ENCODE measurements around the gene PPM1N. TPM values are rescaled to one million over a fixed set of nuclear protein-coding genes. Genes with fewer than 3 reads are reported as not detected.

Gene PPM1N
- total and polyA plus RNA-seq, 5 experiments from 2014 or later = 7.2 to 15.6 (median 8.7) TPM

- H3K4me1 Mint-ChIP-seq = peaks cover 38 to 86% (median 51%) of the 10 kb centered on the region in 4 donors
- POLR2A ChIA-PET = no interaction called here
- DNase-seq = peak in 3 of 10 donors; percentile 19 to 77 (median 24)
- H3K9me3 Mint-ChIP-seq = no peaks in the 10 kb centered on the region
- H3K27ac Mint-ChIP-seq = peak overlapping the region in 7 of 10 donors; percentile 19 to 100 (median 63)
- H3K27me3 Mint-ChIP-seq = peaks cover 7 to 32% (median 15%) of the 10 kb centered on the region in 5 donors
- no peak for ATAC-seq
- peak overlapping the region; percentile 27 to 94 (median 64) for H3K4me3 Mint-ChIP-seq
- peaks cover 0 to 8% (median 3%) of the 10 kb centered on the region in 3 donors for H3K36me3 Mint-ChIP-seq
Observed at GRCh38 chr19:45471931-45472562, 26.2 kb upstream of the PPM1N start.

DNA sequence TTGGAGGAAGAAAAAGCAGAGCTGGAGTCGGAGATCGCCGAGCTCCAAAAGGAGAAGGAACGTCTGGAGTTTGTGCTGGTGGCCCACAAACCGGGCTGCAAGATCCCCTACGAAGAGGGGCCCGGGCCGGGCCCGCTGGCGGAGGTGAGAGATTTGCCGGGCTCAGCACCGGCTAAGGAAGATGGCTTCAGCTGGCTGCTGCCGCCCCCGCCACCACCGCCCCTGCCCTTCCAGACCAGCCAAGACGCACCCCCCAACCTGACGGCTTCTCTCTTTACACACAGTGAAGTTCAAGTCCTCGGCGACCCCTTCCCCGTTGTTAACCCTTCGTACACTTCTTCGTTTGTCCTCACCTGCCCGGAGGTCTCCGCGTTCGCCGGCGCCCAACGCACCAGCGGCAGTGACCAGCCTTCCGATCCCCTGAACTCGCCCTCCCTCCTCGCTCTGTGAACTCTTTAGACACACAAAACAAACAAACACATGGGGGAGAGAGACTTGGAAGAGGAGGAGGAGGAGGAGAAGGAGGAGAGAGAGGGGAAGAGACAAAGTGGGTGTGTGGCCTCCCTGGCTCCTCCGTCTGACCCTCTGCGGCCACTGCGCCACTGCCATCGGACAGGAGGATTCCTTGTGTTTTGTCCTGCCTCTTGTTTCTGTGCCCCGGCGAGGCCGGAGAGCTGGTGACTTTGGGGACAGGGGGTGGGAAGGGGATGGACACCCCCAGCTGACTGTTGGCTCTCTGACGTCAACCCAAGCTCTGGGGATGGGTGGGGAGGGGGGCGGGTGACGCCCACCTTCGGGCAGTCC lies 25.5 kb upstream of the PPM1N start:
- peak overlapping the region in 9 of 10 donors; percentile 51 to 94 (median 65) for H3K4me3 Mint-ChIP-seq
- H3K4me1 Mint-ChIP-seq = peaks cover 35 to 86% (median 53%) of the 10 kb centered on the region in 4 donors
- peaks cover 7 to 32% (median 15%) of the 10 kb centered on the region in 5 donors for H3K27me3 Mint-ChIP-seq
- no peaks in the 10 kb centered on the region for H3K9me3 Mint-ChIP-seq
- DNase-seq (peak in 7 of 10 donors; percentile 39 to 78 (median 58)), ATAC-seq (no peak)
- H3K36me3 Mint-ChIP-seq = peaks cover 0 to 8% (median 3%) of the 10 kb centered on the region in 3 donors
- H3K27ac Mint-ChIP-seq = peak overlapping the region in 7 of 10 donors; percentile 19 to 100 (median 54)
- POLR2A ChIA-PET = no interaction called here

- DNase-seq (peak in 1 of 10 donors; percentile 72), ATAC-seq (no peak)
- Mint-ChIP-seq H3K36me3 (peaks cover 0 to 8% (median 3%) of the 10 kb centered on the region in 3 donors), H3K9me3 (no peaks in the 10 kb centered on the region), H3K4me1 (peaks cover 34 to 86% (median 57%) of the 10 kb centered on the region in 4 donors), H3K27ac (peak overlapping the region in 5 of 10 donors; percentile 27 to 100 (median 75)), H3K4me3 (peak overlapping the region in 2 of 10 donors; percentile 55 to 94), H3K27me3 (peaks cover 7 to 33% (median 15%) of the 10 kb centered on the region in 5 donors)
- POLR2A ChIA-PET = no interaction called here
Observed at GRCh38 chr19:45473367-45473681, 24.9 kb upstream of the PPM1N start.

GRCh38 chr19:45473682-45474605 lies 24.3 kb upstream of the PPM1N start:
- peak overlapping the region in 7 of 10 donors; percentile 41 to 100 (median 60) for H3K27ac Mint-ChIP-seq
- peaks cover 0 to 3% (median 0%) of the 10 kb centered on the region in 9 donors for H3K9me3 Mint-ChIP-seq
- ATAC-seq = no peak
- H3K4me1 Mint-ChIP-seq = peaks cover 32 to 88% (median 62%) of the 10 kb centered on the region in 4 donors
- H3K27me3 Mint-ChIP-seq = peaks cover 7 to 37% (median 15%) of the 10 kb centered on the region in 5 donors
- H3K4me3 Mint-ChIP-seq = peak overlapping the region in 7 of 10 donors; percentile 36 to 70 (median 52)
- DNase-seq = peak in 8 of 10 donors; percentile 24 to 83 (median 44)
- peaks cover 0 to 8% (median 3%) of the 10 kb centered on the region in 3 donors for H3K36me3 Mint-ChIP-seq
- POLR2A ChIA-PET = no interaction called here

GRCh38 chr19:45474606-45475521 lies 23.4 kb upstream of the PPM1N start:
- Mint-ChIP-seq H3K4me1 (peaks cover 29 to 88% (median 63%) of the 10 kb centered on the region in 4 donors), H3K36me3 (peaks cover 0 to 8% (median 3%) of the 10 kb centered on the region in 3 donors), H3K9me3 (peaks cover 0 to 3% (median 0%) of the 10 kb centered on the region in 9 donors), H3K27ac (peak overlapping the region in 7 of 10 donors; percentile 0 to 100 (median 58)), H3K27me3 (peaks cover 7 to 37% (median 15%) of the 10 kb centered on the region in 5 donors), H3K4me3 (peak overlapping the region in 7 of 10 donors; percentile 5 to 70 (median 52))
- DNase-seq (peak in 5 of 10 donors; percentile 40 to 82 (median 54)), ATAC-seq (peak in 1 of 2 donors; percentile 9)
- POLR2A ChIA-PET = no interaction called here

DNA sequence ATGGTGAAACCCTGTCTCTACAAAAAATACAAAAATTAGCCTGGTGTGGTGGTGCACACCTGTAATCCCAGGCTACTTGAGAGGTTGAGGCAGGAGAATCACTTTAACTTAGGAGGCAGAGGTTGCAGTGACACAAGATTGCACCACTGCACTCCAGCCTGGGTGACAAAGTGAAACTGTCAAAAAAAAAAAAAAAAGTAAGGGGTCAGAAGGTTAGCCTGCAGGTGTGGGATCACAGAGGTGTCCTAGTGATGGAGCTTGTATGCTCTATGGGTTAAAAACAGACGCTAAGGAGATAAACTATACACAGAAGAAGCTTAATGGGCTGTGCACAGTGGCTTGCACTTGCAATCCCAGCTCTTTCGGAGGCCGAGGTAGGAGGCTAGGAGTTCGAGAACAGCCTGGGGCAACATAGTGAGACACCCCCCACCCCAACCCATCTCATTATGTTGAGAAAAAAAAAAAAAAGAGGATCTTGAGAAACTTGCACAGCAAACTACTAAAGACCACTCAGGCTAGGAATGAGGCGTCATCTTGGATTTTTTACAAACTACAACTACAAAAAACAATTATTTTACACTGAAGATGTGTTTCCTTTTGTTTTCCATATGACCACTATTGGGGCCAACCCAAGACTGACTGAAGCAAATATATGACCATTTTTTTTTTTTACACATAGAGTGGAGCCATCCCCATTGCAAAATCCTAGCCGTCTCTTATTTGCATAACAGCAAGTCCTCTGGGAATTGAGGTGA lies 22.5 kb upstream of the PPM1N start:
- peak in 1 of 2 donors; percentile 7 for ATAC-seq
- DNase-seq = peak in 4 of 10 donors; percentile 33 to 72 (median 55)
- Mint-ChIP-seq H3K9me3 (peaks cover 0 to 3% (median 0%) of the 10 kb centered on the region in 9 donors), H3K27ac (peak overlapping the region in 5 of 10 donors; percentile 26 to 100 (median 75)), H3K4me1 (peaks cover 26 to 81% (median 56%) of the 10 kb centered on the region in 4 donors), H3K4me3 (peak overlapping the region in 6 of 10 donors; percentile 12 to 70 (median 52)), H3K27me3 (peaks cover 7 to 37% (median 14%) of the 10 kb centered on the region in 5 donors), H3K36me3 (peaks cover 0 to 8% (median 3%) of the 10 kb centered on the region in 3 donors)
- POLR2A ChIA-PET = interaction anchor here (3.6 kb wide), 1 partner anchor 7 kb away, joined by 60 read pairs; the partner anchor contains the start of gene FOSB

DNA sequence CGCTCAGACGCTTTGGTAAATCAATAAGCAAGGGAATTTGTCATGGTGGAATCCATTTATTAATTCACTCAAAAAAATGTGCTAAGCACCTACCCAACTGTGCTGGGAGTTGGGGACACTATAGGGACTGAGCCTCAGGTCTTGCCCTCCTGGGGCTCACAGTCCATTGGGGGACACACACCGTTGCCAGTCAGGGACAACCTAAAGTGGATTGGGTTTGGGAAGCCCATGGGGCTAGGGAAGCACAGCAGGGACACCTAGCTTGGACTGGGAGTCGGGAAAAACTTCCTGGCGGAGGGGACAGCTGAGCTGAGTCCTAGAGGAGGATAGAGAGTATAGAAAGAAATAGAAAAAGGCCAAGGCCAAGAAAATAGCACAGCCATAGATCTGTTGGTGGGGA lies 21.9 kb upstream of the PPM1N start:
- Mint-ChIP-seq H3K27ac (peak overlapping the region in 6 of 10 donors; percentile 17 to 100 (median 78)), H3K4me1 (peaks cover 26 to 77% (median 54%) of the 10 kb centered on the region in 4 donors), H3K36me3 (peaks cover 0 to 8% (median 3%) of the 10 kb centered on the region in 3 donors), H3K4me3 (peak overlapping the region in 7 of 10 donors; percentile 3 to 77 (median 22)), H3K27me3 (peaks cover 7 to 37% (median 13%) of the 10 kb centered on the region in 5 donors), H3K9me3 (peaks cover 0 to 3% (median 0%) of the 10 kb centered on the region in 9 donors)
- ATAC-seq (no peak), DNase-seq (peak in 5 of 10 donors; percentile 27 to 68 (median 44))
- POLR2A ChIA-PET = interaction anchor here (3.6 to 5.7 kb wide), 2 partner anchors 8 to 36 kb away, joined by 60 to 133 read pairs; partner anchors contain the start of gene FOSB

- Mint-ChIP-seq H3K4me1 (peaks cover 21 to 68% (median 49%) of the 10 kb centered on the region in 4 donors), H3K27me3 (peaks cover 3 to 29% (median 5%) of the 10 kb centered on the region in 5 donors), H3K36me3 (peaks cover 0 to 4% (median 3%) of the 10 kb centered on the region in 3 donors), H3K9me3 (peaks cover 0 to 3% (median 0%) of the 10 kb centered on the region in 9 donors), H3K27ac (peak overlapping the region in 6 of 10 donors; percentile 57 to 100 (median 84)), H3K4me3 (peak overlapping the region in 9 of 10 donors; percentile 15 to 72 (median 60))
- ATAC-seq (no peak), DNase-seq (peak in 2 of 10 donors; percentile 44 to 49)
- POLR2A ChIA-PET = interaction anchor here (1.5 to 5.7 kb wide), 4 partner anchors 9 to 49 kb away, joined by 4 to 133 read pairs (median 38); partner anchors contain the start of gene FOSB
Observed at GRCh38 chr19:45477186-45477585, 21.1 kb upstream of the PPM1N start.

- DNase-seq (peak in 4 of 10 donors; percentile 27 to 69 (median 50)), ATAC-seq (peak in 1 of 2 donors; percentile 2)
- H3K36me3 Mint-ChIP-seq = peaks cover 0 to 4% (median 0%) of the 10 kb centered on the region in 3 donors
- peaks cover 0 to 3% (median 0%) of the 10 kb centered on the region in 9 donors for H3K9me3 Mint-ChIP-seq
- peaks cover under 1 to 22% (median 2%) of the 10 kb centered on the region in 5 donors for H3K27me3 Mint-ChIP-seq
- peak overlapping the region; percentile 67 to 95 (median 90) for H3K4me3 Mint-ChIP-seq
- H3K4me1 Mint-ChIP-seq = peaks cover 18 to 61% (median 44%) of the 10 kb centered on the region in 4 donors
- H3K27ac Mint-ChIP-seq = peak overlapping the region; percentile 97 to 100 (median 98)
- POLR2A ChIA-PET = interaction anchor here (0.9 to 5.7 kb wide), 13 partner anchors 10 to 313 kb away, joined by 3 to 133 read pairs (median 8); partner anchors contain the start of genes FOSB and RTN2
Observed at GRCh38 chr19:45477713-45478453, 20.4 kb upstream of the PPM1N start.

Data from naive thymus-derived CD8-positive, alpha-beta T cell (primary cell).